NCI-H1436 (cell line): ENCODE data around the gene SMCO1.
"Not testable (repeated sequence)": the region's sequence is repeated elsewhere in the genome, so short reads cannot be mapped to it uniquely, and the experiment has no call there.

ENCODE experiments used
- DNase-seq: peaks from one replicate; lab custom pipeline; 2025; lab: John Stamatoyannopoulos, UW

Gene SMCO1

DNA sequence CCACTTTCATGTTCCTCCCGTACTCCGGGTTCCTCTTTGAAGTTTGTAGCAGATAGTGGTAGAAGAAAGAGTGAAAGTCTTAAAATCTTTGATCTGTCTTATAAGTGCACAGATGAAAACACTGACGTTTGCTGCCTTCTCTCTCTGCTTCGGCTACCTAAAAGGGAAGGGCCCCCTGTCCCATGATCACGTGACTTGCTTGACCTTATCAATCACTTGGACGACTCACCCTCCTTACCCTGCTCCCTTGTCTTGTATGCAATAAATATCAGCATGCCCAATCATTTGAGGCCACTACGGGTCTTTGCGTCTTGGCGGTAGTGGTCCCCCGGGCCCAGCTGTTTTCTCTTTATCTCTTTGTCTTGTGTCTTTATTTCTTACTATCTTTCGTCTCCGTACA is 6.1 kb upstream of the SMCO1 start:
- not testable (repeated sequence) for DNase-seq

DNA sequence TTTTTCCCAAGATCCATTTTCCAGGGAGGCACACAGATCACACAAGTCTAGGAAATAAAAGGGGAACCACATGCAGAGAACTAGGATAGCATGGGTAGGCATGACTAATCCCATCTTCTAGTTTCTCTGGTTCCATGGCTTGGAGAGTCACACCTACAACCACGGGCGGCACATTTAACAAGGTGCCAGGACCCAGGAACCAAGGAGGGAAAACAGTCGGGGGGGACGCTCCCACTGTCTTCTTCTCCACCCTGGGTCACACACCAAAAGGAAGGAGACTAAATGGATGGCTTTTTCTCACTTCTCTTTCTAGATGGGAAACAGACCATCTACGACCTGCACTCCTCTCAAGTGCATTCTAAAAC is 4.6 kb upstream of the SMCO1 start:
- no peak for DNase-seq

DNA sequence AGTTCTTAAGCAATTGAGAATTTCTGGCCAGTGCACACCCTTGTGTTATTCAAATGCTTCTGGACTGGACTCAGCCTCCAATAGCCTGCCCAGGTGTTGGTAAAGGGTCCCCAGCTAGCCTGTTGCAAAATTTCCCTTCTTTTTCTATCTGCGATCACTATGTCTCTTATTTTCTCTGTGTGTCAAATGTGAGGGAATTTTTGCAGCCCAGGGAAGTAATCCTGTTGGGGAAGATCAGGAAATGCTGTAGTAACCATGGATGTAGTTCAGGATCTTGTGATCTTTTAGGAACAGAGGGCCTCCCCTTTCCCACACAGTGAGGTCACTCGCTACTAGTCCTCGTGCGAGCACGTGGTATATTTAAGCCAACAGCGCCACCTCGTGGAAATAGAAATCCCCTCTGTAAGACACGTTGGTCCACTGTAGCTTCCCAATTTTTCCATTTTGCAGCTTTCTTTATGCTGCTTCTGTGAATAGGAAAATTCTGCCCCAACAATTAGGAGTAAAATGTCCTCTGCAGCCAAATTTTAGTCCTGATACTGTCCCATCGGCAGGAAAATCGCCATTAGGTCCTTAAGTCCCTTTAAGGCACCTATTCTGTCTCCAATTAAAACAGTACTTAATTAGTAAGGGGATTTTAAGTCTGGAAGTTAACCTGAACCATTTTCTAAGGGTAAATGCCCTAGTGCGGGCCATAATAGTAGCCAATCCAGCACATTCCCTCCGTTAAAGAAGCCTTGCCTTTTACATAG is 4.0 kb upstream of the SMCO1 start:
- DNase-seq, result peak; percentile 25

DNA sequence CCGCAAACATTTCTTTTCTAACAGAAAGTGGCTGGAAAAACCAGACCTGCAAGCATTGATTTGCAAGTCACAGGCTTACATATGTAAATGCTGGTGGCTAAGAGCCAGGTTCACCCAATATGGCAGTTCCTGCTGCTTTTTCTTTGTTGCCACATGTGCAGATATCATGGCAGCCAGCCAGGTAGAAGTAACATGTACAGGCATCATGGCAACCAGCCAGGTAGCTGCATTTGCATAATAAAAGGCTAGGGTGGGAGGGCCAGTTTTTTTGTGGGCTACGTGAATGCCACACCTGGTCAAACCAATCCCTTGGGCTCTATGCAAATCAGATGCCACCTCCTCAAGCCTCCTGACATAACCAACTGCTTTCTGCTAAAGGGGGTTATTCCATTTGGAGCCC is 2.8 kb upstream of the SMCO1 start:
- peak; percentile 47 for DNase-seq

DNA sequence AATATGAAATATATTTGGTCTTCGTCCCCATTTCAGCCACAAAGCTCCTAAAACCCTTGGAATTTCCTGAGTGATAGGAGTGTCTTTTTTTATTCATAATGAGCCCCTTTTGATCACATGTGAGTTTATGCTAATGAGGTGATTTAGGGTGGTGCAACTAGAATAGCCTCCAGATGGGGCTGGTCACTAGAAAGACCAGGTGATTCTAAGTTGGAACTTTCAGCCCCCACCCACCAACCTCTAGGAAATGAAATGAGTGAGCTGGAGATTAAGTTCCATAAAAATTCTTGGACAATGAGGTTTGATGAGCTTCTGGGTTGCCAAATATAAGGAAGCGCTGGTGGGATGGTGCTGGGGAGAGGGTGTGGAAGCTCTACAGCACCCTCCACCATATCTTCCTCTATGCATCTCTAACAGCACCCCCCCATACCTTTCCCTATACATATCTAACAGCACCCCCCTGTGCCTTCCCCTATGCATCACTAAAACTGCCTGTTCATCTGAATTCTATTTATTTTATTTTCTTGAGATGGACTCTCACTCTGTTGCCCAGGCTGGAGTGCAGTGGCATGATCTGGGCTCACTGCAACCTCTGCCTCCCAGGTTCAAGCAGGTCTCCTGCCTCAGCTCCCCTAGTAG is 2.1 kb upstream of the SMCO1 start:
- no peak for DNase-seq

DNA sequence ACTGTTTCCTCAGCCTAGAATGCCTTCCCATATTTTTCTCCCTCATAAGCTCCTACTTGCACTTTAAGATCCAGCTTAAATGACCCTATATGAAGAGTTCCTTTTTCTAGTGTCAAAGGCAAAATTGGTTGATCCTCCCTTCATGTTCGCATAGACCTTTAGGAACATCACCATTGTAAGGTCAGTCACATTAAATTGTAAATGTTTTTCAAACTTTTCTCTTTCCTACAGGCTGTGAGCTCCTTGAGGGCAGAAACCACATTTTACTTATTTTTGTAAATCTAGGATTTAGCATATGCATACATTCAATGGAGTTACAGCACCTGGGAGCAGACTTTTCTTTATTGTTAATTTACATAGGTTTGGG is 813 bp downstream of the SMCO1 start:
- no peak for DNase-seq

DNA sequence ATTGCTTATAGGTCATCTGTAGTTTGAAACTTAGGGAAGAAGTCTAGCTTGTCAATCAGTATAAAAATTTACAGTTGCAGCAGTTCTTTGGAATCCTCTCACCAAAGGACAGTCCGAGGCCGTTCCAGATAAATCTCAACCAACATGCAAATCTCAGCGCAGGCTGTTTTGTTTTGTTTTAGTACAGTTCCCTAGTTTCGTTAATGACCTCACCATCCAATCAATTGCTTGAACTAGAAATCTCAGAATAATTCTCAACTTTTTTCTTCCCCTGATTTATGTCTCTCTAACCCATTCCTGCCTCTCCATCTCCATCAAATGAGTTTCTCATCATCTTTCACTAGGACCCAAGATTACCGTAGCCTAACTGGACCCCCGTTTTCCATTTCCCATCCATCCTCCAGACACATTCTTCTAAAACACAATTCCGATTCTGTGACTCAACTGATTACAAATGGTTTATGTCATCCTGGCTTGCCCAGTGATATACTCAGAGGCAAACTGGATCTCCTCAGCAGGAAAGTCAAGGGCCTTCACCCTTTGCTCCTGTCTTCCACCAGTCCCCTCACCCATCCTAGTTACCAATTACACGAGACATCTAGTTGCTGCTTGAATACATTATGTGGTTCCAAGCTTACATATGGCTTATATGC is 1.3 kb downstream of the SMCO1 start:
- no peak for DNase-seq

DNA sequence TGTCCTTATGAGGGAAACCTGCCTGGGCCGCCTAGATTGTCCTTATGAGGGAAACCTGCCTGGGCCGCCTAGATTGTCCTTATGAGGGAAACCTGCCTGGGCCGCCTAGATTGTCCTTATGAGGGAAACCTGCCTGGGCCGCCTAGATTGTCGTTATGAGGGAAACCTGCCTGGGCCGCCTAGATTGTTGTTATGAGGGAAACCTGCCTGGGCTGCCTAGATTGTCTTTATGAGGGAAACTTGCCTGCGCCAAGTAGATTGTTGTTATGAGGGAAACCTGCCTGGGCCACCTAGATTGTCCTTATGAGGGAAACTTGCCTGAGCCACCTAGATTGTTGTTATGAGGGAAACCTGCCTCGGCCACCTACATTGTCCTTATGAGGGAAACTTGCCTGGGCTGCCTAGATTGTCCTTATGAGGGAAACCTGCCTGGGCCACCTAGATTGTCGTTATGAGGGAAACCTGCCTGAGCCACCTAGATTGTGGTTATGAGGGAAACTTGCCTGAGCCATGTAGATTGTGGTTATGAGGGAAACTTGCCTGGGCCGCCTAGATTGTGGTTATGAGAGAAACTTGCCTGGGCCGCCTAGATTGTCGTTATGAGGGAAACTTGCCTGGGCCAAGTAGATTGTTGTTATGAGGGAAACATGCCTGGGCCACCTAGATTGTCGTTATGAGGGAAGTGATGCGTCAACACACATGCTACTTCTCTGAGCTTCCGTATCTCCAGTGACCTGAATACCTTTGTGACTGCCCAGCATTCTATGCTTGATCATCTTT is 3.3 kb downstream of the SMCO1 start:
- not testable (repeated sequence) for DNase-seq

DNA sequence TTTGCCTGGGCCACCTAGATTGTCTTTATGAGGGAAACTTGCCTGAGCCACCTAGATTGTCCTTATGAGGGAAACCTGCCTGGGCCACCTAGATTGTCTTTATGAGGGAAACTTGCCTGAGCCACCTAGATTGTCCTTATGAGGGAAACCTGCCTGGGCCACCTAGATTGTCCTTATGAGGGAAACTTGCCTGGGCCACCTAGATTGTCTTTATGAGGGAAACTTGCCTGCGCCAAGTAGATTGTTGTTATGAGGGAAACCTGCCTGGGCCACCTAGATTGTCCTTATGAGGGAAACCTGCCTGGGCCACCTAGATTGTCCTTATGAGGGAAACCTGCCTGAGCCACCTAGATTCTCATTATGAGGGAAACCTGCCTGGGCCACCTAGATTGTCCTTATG is 4.0 kb downstream of the SMCO1 start:
- DNase-seq, result not testable (repeated sequence)

DNA sequence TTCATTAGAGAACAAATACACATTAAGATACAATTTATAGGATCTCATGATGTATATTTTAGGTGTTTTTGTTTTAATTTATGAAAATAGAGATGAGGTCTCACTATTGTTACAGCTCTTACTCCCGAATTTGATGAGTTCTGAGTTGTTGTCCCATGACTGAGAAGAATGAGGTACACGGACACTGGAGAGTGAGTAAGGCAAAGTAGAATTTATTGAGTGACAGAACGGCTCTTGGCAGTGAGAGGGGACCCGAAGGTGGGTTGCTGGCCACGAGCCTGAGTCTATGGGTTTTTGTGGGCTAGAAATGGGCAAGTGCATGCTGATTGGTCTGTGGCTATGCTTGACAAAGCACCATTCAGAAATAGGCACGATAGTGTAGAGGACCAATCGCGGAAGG is 8.5 kb downstream of the SMCO1 start:
- no peak for DNase-seq

DNA sequence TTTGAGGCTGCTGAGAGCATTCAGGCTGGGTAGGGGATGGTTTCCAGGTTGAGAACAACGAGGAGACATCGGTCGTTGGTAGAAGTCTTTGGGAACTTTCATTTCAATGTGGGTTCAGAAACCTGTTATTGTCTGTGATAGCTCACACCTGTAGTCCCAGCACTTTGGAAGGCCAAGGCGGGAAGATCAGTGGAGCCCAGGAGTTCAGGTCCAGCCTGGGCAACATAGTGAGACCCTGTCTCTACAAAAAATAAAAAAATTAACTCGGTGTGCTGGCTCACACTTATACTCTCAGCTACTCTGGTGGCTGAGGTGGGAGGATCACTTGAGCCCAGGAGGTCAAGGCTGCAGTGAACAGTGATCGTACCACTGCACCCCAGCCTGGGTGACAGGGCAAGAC is 10.6 kb downstream of the SMCO1 start:
- no peak for DNase-seq

DNA sequence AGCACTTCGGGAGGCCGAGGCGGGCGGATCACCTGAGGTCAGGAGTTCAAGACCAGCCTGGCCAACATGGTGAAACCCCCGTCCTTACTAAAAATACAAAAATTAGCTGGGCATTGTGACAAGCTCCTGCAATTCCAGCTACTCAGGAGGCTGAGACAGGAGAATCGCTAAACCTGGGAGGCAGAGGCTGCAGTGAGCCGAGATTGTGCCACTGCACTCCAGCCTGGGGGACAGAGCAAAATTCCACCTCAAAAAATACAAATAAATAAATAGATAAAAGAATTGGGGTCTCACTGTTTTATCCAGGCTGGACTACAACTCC is 11.1 kb downstream of the SMCO1 start:
- not testable (repeated sequence) for DNase-seq

DNA sequence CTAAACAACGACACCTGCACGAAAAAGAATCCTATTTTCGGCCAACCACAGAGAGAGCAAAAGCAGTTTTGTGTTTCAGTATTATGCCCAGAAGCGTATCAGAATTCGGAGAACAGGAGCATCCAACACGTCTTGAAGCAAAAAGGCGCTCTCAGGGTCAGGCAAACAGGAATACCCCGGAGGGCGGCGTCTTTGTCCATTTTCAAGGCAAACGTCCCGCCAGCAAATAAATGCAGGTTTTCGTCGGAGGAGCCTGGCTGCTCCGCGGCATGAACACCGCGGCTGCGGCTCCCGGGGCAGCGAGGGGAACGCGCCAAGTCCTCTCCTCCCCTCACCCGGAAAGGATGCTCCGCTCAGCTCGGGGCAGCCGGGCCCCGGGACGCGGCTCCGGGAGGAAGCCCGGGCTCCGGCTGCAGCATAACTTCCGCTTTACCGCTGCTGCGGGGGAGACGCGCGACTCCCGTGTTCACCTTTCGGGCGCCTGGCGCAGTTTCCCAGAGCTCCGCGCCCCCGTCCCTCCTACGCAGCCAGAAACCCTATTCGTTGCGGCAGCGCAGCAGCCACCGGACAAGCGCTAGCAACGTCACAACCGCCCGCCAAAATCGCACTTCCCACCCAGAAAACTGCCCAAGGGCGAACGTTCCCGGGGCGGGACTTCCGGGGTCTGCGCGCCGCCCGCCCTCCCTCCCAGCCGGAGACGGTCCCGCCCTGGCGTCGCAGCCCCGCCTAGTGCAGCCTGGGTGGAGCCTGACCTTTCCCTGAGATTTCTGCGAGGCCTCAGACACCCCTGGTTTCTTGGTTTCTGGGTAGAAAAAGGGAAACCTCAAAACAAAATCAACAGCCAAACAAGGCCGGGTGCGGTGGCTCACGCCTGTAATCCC is 11.7 kb downstream of the SMCO1 start, which contains the start of gene RNF168:
RNF168 (minus strand) TSS at position 573 of the 881 bp plus-strand sequence. CDS start 595 bp downstream, outside the sequence.
- DNase-seq, result peak; percentile 98

DNA sequence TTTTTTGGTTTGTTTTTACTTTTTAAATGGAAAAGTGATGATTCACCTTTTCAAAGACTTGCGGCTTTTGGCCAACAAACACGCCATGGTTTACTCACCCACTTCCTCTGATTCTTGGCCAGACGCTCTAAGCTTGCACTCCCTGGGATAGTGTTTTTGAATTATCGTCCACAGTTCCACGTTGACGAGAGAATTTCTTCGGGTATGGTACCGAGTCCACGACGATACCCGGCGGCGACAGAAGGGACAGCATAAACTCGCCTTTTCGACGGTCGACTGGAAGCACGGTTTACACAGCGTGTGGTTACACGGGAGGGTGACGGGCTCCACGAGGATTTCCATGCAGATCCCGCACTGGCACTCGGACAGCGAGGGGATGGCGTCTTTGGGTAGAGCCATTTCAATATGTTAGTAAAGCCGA is 12.4 kb downstream of the SMCO1 start:
- DNase-seq, result peak; percentile 20

DNA sequence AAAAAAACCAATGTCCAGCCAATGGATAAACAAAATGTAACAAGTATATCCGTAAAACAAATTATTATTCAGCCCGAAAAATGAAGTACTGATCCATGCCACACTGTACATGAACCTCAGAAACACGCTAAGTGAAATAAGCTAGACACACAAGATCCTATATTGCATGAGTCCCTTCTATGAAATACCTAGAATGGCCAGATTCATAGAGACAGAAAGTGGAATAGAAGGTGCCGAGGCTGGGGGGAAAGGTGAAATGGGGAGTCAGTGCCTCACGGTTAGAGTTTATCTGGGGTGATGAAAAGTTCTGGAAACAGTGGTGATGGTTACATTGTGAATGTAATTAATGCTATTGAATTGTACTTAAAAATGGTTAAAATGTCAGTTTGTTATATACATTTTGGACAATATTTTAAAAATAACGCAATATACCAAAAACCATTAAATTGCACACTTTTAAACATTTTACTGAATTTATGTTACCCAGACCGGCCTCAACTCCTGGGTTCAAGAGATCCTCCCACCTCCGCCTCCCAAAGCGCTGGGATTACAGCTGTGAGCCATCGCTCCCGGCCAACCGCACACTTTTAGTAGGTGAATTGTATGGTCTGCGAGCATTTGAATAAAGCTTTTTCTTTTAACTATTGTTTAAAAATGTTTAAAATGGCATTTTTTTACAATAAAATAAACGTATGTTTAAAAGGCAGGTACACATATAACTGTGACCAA is 13.7 kb downstream of the SMCO1 start:
- DNase-seq, result no peak

DNA sequence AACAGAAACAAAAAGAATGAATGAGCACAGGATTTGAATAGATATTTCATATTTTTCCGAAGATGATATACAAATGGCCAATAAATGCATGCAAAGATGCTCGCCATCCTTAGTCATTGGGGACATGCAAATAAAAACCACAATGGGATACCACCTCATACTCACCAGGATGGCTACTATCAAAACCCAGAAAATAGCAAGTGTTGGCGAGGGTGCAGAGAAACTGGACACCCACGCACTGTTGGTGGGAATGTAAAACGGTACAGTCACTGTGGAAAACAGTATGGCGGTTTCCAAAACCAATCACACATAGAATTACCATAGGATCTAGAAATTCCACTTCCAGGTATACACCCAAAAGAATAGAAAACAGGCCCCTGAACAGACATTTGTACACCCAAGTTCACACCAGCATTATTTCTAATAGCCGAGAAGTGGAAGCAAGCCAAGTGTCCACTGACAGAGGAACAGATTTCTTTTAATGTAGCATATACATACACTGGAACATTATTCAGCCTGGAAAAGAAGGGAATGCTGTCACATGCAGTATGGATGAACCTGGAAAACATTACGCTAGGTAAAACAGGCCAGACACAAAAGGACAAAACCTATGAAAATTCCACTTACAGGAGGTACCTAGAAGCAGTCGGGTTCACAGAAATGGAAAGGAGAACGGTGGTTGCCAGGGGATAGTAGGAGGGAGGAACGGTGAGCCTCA is 15.2 kb downstream of the SMCO1 start:
- no peak for DNase-seq

DNA sequence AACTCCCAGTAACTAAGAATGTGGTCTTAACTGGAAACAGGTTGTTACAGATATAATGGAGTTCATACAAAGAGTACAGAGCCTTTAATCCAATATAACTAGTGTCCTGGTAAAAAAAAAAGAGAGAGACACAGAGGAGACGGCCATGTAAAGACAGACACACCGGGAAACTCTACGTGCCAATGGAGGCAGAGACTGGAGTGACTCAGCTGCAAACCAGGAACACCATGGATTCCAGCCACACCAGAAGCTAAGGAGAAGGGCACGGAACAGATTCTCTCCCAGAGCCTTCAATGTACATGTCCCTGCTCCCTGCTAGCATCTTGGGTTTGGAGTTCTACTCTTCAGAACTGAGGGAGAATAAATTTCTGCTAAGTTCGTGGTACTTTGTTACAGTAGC is 16.1 kb downstream of the SMCO1 start:
- no peak for DNase-seq

DNA sequence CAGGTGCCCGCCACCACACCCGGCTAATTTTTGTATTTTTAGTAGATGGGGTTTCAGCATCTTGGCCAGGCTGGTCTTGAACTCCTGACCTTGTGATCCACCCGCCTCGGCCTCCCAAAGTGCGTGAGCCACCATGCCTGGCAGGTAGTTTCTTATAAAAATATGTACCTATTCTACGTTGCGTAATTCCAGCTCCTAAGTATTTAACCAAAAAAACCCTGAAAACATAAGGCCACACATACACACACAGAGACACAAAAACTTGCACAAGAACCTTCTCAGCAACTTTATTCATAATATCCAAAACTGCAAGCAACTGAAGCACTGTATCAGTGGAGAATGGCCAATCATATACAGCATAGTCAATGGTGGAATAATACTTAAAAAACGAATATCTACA is 16.8 kb downstream of the SMCO1 start:
- no peak for DNase-seq

DNA sequence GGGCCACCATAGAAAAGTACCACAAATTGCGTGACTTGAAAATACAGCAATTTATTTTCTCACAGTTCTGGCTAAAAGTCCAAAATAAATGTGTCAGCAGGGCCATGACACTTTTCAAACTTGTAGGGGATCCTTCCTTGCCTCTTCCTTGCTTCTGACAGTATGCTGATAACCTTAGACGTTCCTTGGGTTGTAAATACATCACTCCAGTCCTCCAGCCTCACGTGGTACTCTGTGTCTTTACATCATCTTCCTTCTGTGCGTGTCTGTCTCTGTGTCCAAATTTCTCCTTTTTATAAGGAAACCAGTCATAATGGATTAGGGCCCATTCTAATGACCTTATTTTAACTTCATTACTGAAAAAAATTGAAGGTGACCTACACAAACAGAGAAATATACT is 19.0 kb downstream of the SMCO1 start:
- DNase-seq, result no peak

DNA sequence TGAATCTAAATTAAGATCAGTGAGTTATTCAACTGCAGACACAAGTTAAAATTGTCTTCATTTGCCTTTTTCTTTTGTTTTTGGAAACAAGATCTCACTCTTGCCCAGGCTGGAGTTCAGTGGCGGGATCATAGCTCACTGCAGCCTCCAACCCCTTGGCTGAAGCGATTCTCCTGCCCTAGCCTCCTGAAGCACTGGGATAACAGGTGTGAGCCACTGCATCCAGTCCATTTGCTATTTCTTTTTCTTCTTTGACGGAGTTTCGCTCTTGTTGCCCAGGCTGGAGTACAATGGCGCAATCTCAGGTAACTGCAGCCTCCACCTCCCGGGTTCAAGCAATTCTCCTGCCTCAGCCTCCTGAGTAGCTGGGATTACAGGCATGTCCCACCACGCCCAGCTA is 21.9 kb downstream of the SMCO1 start:
- no peak for DNase-seq
